CD4-positive, alpha-beta T cell treated with Interleukin-4 for 1 hour (primary cell): ENCODE data around the gene ARAP2.

Source experiments
- DNase-seq, 2 donors: peaks; one replicate each; pipeline ENCODE4 v3.0.0-alpha.2; 2020 to 2022

ARAP2 gene, protein sequence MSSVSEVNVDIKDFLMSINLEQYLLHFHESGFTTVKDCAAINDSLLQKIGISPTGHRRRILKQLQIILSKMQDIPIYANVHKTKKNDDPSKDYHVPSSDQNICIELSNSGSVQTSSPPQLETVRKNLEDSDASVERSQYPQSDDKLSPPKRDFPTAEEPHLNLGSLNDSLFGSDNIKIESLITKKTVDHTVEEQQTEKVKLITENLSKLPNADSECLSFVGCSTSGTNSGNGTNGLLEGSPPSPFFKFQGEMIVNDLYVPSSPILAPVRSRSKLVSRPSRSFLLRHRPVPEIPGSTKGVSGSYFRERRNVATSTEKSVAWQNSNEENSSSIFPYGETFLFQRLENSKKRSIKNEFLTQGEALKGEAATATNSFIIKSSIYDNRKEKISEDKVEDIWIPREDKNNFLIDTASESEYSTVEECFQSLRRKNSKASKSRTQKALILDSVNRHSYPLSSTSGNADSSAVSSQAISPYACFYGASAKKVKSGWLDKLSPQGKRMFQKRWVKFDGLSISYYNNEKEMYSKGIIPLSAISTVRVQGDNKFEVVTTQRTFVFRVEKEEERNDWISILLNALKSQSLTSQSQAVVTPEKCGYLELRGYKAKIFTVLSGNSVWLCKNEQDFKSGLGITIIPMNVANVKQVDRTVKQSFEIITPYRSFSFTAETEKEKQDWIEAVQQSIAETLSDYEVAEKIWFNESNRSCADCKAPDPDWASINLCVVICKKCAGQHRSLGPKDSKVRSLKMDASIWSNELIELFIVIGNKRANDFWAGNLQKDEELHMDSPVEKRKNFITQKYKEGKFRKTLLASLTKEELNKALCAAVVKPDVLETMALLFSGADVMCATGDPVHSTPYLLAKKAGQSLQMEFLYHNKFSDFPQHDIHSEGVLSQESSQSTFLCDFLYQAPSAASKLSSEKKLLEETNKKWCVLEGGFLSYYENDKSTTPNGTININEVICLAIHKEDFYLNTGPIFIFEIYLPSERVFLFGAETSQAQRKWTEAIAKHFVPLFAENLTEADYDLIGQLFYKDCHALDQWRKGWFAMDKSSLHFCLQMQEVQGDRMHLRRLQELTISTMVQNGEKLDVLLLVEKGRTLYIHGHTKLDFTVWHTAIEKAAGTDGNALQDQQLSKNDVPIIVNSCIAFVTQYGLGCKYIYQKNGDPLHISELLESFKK (N-terminal part only)

DNA sequence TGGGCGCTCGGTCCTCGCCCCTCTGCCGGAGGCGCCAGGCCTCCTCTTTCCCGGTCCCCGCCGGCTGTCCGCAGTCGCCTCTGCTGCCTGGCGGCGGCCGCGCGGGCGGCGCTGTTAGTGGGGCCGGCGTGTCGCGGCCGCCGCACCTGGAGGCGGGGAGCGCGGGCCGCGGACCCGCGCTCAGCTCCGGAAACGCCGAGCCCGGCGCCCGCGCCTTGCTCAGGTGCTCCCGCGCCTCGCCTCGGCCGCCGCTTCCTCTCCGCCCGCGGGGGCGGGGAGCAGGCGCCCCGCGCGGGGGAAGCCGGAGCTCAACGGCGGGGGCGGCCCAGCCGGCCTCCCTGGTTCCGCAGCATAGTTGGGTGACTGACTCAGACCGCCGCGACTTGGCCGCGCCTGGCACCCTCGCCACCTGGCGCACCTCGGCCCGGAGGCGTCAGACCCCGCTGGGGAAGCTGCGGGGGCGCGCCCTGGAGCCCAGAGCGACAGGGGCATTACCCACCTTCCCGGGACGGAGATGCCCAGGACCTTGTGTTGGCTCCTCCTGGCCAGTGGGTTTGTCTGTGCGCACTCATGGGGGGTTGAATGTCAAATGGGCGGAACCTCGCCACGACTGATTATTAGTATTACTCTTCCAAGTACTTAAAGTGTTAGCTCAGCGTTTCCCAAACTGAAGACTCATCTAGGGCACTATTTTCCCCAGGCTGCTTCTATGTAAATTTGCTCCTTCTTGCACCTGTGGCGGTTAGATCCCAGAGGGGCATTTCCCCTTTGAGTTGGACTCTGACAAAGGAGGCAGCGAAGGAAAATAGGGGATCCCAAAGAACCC is at the start of gene ARAP2:
Gene ARAP2 (minus strand): TSS at position 258 of the 826 bp plus-strand sequence. CDS start 15,028 bp downstream, outside the sequence.
- peak; percentile 79 for DNase-seq

GRCh38 chr4:36292556-36293188 is 48.4 kb upstream of the ARAP2 start:
- DNase-seq: no peak

- no peak for DNase-seq
Observed at GRCh38 chr4:36290641-36291040, 46.3 kb upstream of the ARAP2 start.

- DNase-seq: no peak
Observed at GRCh38 chr4:36288731-36289426, 44.6 kb upstream of the ARAP2 start.

GRCh38 chr4:36286481-36286871 is 42.2 kb upstream of the ARAP2 start:
- no peak for DNase-seq

DNA sequence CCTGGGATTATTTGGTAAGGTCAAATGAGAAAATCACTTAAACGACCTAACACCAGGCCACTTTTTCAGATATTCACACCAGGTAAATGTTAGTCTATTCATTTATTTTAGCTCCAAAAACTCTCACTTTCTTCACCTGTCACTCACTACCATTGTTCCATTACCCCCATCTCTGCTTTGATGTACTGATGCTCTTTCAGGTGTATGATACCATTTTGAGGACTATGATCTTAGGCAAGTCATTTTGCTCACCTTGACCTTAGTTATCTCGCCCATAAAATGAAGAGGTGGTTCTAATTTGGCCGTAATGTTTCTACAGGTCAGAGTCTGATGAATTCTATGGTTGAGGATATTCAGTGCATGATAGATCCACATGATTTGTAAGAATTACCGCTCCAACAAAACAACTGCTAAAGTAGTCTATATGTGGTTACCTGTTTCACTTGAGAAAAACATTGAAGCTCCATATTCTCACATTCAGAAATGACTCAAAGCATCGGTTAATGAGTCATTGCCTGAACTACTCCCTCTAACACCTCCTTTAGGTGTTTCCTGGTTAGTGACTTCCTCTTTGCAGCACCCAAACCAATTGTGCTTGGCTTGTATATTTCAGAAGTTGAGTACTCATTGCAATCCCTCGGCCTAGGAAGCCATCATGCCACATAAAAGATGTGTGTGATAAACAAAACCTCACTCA is 41.6 kb upstream of the ARAP2 start:
- DNase-seq: peak; percentile 62 to 89

DNA sequence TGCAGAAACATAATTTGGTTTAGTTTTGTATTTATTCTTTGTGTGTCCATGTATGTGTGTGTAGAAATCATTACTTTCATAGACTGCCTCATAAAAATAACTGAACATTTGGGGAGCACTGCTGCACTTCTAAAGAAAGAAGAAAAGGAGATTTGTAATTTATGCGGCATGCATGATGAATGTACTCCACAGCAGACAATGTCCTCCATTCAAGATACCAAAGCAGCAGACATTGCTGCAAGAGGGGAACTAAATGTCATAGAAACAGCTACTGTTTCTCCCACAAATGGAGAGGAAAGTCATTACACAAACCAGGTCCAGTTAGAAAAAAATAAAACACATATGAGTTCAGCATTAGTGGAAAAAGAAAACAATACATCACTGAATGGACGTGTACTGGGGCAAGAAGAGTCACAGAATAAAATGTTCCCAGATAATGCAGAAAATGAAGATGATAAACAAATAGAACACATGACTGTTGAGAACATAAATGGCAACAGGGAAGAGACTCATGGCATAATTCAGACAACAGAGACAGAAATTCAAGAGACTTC is 39.7 kb upstream of the ARAP2 start:
- peak in 1 of 2 donors; percentile 15 for DNase-seq

DNA sequence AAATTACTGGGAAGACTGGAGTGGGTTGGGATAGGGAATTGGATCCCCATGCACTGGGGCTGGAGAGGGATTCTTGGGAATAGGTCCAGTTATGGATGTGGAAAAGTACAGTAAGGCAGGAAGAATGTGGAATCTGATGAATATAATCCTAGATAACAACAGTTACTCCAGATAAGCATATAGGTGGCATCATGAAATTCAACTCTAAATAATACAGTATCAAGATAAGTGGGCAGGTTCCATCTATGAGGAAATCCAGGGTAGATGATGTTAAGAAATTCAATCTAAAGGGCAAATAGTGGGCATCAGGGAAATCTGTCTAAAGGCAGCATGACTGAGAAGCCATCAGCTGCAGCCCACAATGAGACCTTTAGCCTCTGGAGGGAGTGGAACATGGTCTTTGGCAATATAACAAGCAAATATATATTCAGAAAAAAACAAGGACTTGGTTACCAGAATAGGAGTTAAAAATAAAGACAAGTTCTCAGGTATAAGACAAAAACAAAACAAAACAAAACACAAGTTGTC is 38.3 kb upstream of the ARAP2 start:
- DNase-seq: no peak

DNA sequence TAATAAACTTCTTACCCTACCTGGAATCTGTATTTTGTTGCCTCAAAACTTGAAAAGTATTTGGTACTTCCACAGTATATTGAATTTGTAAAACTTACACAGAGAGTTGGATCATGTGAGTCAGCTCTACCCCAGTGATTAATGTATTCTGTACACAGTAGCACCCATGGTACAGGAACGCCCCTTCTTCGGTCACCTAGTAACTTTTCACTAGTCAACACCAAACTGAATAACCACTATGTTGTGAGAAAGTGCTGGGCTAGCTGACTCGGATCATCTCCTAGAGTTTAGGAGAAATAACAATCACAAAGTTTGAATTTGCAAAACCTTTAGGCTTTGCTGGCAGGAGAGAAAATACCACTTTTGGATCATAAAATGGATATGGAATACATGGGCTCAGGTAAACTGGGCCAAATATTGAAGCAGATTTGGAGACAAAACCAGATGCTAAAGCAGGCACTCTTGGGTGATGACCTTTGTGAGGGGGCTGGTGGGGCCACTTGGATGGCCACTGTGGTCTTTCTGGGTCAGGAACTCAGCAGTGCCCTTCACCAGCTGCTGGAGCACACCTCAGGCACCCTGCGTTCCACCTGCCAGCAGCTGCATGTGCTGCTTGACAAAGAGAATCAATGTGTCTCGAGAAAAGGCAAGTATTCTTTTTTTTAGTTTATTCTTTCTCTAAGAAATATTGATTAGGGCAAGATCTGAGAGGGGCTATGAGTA is 37.2 kb upstream of the ARAP2 start, which contains the start of gene DTHD1:
Gene DTHD1 (plus strand): TSS at position 233 of the 723 bp plus-strand sequence. CDS start 143 bp downstream, at position 376.
- peak; percentile 65 to 73 for DNase-seq

DNA sequence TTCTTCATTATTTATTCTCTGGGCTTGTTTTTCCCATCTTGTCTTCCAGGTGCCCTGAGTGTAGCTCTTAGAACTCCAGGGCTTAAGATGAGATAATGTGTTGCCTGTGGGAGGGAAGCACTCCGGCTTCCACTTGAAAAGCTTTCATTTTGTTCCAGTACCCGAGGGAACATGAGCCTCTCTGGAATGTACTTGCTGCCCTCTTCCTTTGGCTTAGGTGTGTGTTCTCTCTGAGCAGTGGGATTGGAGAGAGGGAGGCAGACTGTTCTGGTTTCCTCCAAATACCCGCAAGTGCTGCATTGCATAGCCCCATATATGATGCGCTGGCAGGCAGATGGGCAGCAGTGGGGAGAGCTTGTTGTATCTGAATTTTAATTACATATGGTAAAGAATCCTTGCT is 36.2 kb upstream of the ARAP2 start:
- DNase-seq: peak in 1 of 2 donors; percentile 13

- peak in 1 of 2 donors; percentile 56 for DNase-seq
Observed at GRCh38 chr4:36278789-36279188, 34.5 kb upstream of the ARAP2 start.

DNA sequence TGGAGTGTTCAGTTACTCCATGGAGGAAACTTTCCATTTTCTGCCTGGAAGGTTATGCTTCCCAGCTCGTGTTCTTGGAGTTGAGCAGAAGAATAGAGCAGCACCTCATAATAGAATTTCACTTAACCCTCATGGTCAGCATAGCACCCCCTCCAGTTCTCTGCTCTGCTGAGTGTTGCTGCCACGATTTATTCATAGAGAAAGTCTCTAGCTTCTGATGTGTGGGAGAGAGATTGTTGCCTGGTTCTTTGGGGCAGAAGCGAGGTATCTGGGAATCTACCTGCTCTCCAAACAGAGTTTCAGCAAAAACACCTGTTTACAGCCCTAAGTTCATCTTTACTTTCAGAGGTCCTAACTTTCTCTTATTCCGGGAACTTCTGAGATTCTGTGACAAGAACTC is 33.2 kb upstream of the ARAP2 start:
- no peak for DNase-seq

GRCh38 chr4:36274158-36274557 is 29.8 kb upstream of the ARAP2 start:
- no peak for DNase-seq

DNA sequence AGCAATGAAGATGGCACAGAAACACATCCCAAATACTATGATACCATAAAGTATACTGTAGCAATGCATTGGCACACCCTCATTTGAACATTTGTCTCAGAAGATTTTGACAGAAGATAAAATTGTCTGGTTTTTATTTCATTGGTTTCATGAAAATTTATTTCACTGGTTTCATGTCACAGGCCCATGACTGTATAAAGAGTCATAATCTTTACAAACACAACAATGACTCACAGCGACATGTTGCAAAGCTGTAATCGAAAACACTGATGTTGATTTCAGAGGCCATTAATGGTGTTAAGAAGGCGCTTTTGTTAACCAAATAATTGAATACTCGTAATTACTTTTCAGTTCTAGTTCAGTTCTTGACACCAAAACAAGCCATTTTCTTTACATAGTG is 29.0 kb upstream of the ARAP2 start:
- no peak for DNase-seq

DNA sequence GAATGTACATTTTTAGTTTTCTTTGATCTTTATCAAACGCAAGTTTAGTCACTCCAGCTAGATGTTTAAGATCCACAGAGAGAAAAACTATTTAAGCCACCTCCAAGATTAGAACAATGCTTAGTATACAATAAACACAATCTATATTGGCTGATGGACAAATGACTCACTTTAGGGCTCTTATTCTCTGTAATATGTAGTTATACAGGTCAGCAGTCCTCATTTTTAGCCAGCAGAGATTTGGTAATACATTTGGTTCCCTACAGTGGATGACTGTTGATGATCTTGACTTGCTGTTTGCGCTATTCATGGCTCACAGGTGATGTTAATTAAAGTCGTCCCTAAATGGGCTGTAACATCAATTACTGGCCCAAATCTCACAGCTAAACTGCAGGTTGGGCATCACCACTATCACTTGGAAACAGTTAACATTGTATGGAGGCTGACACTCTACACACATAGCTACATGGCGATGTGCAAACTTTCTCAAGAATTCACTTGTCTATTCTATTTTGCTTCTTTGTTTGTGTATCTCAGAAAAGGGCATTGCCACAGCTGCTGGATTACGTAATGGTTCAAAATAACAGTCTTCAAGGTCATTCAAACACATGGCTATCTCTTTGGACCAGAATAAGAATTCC is 25.3 kb upstream of the ARAP2 start:
- no peak for DNase-seq

DNA sequence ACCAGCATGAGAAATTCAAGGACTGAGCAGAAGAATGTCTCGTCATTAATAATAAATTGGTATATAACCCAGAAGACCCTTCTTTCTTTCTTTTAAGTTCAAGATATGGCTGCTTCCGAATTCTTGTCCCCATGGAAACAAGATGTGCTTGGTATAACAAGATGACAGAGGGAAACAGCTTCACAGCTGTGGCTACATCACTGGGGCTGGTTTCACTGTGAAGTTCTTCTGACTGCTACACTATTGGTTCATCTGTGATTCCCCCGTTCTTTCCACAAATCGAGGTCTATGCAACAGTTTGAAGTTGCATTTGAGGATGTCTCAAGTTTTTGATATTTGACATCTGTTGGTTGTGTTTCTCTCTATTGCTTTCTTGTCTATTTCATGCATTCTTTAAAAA is 24.8 kb upstream of the ARAP2 start:
- peak; percentile 81 to 84 for DNase-seq

GRCh38 chr4:36267486-36268268 is 23.4 kb upstream of the ARAP2 start:
- no peak for DNase-seq
